SK-N-SH (cell line): ENCODE measurements around the gene SH3BP4.

Experiments used
- CTCF ChIP-seq: fragments of 200-600 bp; sonication (generic); IDR thresholded peaks from 2 replicates; pipeline ENCODE4 v1.6.1; 2017; ENCODE audit warnings: antibody characterized with exemption, mild to moderate bottlenecking, moderate library complexity
- EP300 ChIP-seq, 2 experiments: IDR thresholded peaks; 2 replicates each; pipeline versions ENCODE4 v1.4.0 to v1.6.1; 2012; ENCODE audit warnings: borderline replicate concordance in 1 of 2, low read depth in 1 of 2, low read length in 1 of 2
- MEF2A ChIP-seq: IDR thresholded peaks from 2 replicates; pipeline ENCODE4 v1.4.0; 2012; ENCODE audit warnings: low read depth, borderline replicate concordance
- NRF1 ChIP-seq: IDR thresholded peaks from 2 replicates; pipeline ENCODE4 v1.6.1; 2012; ENCODE audit warnings: low read depth, mild to moderate bottlenecking, low read length
- RAD21 ChIP-seq: IDR thresholded peaks from 2 replicates; pipeline ENCODE4 v1.6.1; 2012; ENCODE audit warnings: mild to moderate bottlenecking, low read length
- RXRA ChIP-seq: IDR thresholded peaks from 2 replicates; pipeline ENCODE4 v1.4.0; 2012; ENCODE audit warnings: low read depth, mild to moderate bottlenecking, borderline replicate concordance
- SMC3 ChIP-seq: IDR thresholded peaks from 2 replicates; pipeline ENCODE4 v1.6.1; 2012; ENCODE audit warnings: low read depth, low read length, improper control_type of control experiment

GRCh38 chr2:234945339-234945873 lies 6.4 kb upstream of the SH3BP4 start:
- TF ChIP-seq CTCF (no peak), SMC3 (no peak), RAD21 (no peak), RXRA (no peak), MEF2A (no peak), EP300 (IDR thresholded peaks at IDR 0.05; ENCODE audit: borderline replicate concordance in 1 of 2, low read depth in 1 of 2, low read length in 1 of 2) (no peak), NRF1 (no peak)
